Left ventricle myocardium superior (tissue), 1 donor: ENCODE measurements around the gene METTL25. TPM values are rescaled to one million over a fixed set of nuclear protein-coding genes. Genes with fewer than 3 reads are reported as not detected.

Experiments
- ATAC-seq: fragments of 200-7000 bp; cut with Tn5 transposase; one replicate; pipeline ENCODE4 v1.9.1; 2020; ENCODE audit warnings: mild to moderate bottlenecking, moderate library complexity
- DNase-seq: peaks from one replicate; pipeline ENCODE4 v3.0.0-alpha.2; 2020
- intact Hi-C: fragments of 100-400 bp; cut with micrococcal nuclease; formaldehyde crosslinking; loops from one replicate; pipeline ENCODE4 v1.11.0; 2022
- total RNA-seq: library from RNA; stranded (reverse); fragmentation: NEBNext Ultra II Directional; extraction: Animal tissue kit (Norgen Biotek cat#: 25700); gene quantifications from one replicate; pipeline ENCODE4 v1.2.1, GENCODE V29; 2021
- donor health status: DM: no; HTN: yes; CAD: no; lungs with severe emphysema.

Gene METTL25
- total RNA-seq, 1 donor from 2014 or later: 15.6 TPM

GRCh38 chr12:82448911-82449578 lies 90.7 kb downstream of the METTL25 start:
- intact Hi-C loops: no loop called here
- ATAC-seq (no peak), DNase-seq (no peak)

- ATAC-seq (no peak), DNase-seq (no peak)
- intact Hi-C loops: no loop called here
These were observed 98.3 kb downstream of the METTL25 start for GRCh38 chr12:82456633-82457032.

- DNase-seq (no peak), ATAC-seq (no peak)
- intact Hi-C loops: no loop called here
These were observed 99.8 kb downstream of the METTL25 start for GRCh38 chr12:82458101-82458500.

GRCh38 chr12:82461393-82461792 lies 103.1 kb downstream of the METTL25 start:
- intact Hi-C loops: no loop called here
- ATAC-seq: no peak
- no peak for DNase-seq

- DNase-seq (no peak), ATAC-seq (no peak)
- intact Hi-C loops: no loop called here
These were observed 103.5 kb downstream of the METTL25 start for GRCh38 chr12:82461836-82462235.

GRCh38 chr12:82468563-82468962 lies 110.2 kb downstream of the METTL25 start:
- intact Hi-C loops: no loop called here
- DNase-seq: no peak
- no peak for ATAC-seq

- intact Hi-C loops: no loop called here
- DNase-seq (no peak), ATAC-seq (no peak)
These were observed 112.7 kb downstream of the METTL25 start for GRCh38 chr12:82470906-82471512.

- intact Hi-C loops: no loop called here
- ATAC-seq (no peak), DNase-seq (no peak)
These were observed 114.9 kb downstream of the METTL25 start for GRCh38 chr12:82473111-82473754.

- no peak for ATAC-seq
- intact Hi-C loops: no loop called here
- DNase-seq: no peak
These were observed 116.0 kb downstream of the METTL25 start for GRCh38 chr12:82474181-82474797.

GRCh38 chr12:82474798-82475184 lies 116.5 kb downstream of the METTL25 start:
- intact Hi-C loops: no loop called here
- no peak for ATAC-seq
- DNase-seq: no peak

- no peak for DNase-seq
- no peak for ATAC-seq
- intact Hi-C loops: no loop called here
These were observed 116.9 kb downstream of the METTL25 start for GRCh38 chr12:82475211-82475610.

- intact Hi-C loops: no loop called here
- DNase-seq: no peak
- ATAC-seq: no peak
These were observed 118.2 kb downstream of the METTL25 start for GRCh38 chr12:82476511-82476910.

- intact Hi-C loops: no loop called here
- ATAC-seq: no peak
- no peak for DNase-seq
These were observed 121.2 kb downstream of the METTL25 start for GRCh38 chr12:82479511-82479910.

GRCh38 chr12:82480606-82481005 lies 122.3 kb downstream of the METTL25 start:
- intact Hi-C loops: no loop called here
- DNase-seq: no peak
- ATAC-seq: no peak

GRCh38 chr12:82481954-82482353 lies 123.6 kb downstream of the METTL25 start:
- DNase-seq: no peak
- intact Hi-C loops: no loop called here
- no peak for ATAC-seq

- no peak for DNase-seq
- no peak for ATAC-seq
- intact Hi-C loops: no loop called here
These were observed 128.4 kb downstream of the METTL25 start for GRCh38 chr12:82486524-82487235.

GRCh38 chr12:82504409-82504808 lies 146.1 kb downstream of the METTL25 start:
- intact Hi-C loops: no loop called here
- DNase-seq (no peak), ATAC-seq (no peak)

- intact Hi-C loops: no loop called here
- ATAC-seq (no peak), DNase-seq (no peak)
These were observed 146.8 kb downstream of the METTL25 start for GRCh38 chr12:82505150-82505549.

- intact Hi-C loops: no loop called here
- DNase-seq: no peak
- ATAC-seq: no peak
These were observed 149.4 kb downstream of the METTL25 start for GRCh38 chr12:82507686-82508085.

GRCh38 chr12:82510386-82510785 lies 152.1 kb downstream of the METTL25 start:
- no peak for DNase-seq
- intact Hi-C loops: no loop called here
- no peak for ATAC-seq
